Measurements from ENCODE around the gene METTL22.

Gene METTL22

GRCh38 chr16:8594149-8594666, 27.3 kb upstream of the METTL22 start:
- no peak for DNase-seq

- no peak for DNase-seq
Observed at GRCh38 chr16:8595783-8596182, 25.7 kb upstream of the METTL22 start.

- no peak for DNase-seq
Observed at GRCh38 chr16:8596581-8596980, 24.9 kb upstream of the METTL22 start.

GRCh38 chr16:8600144-8600775, 21.2 kb upstream of the METTL22 start:
- DNase-seq = no peak

- no peak for DNase-seq
Observed at GRCh38 chr16:8605554-8605953, 15.9 kb upstream of the METTL22 start.

- DNase-seq = no peak
Observed at GRCh38 chr16:8607214-8607613, 14.3 kb upstream of the METTL22 start.

GRCh38 chr16:8611122-8611521, 10.4 kb upstream of the METTL22 start:
- no peak for DNase-seq

- DNase-seq = no peak
Observed at GRCh38 chr16:8611886-8612600, 9.5 kb upstream of the METTL22 start.

GRCh38 chr16:8614435-8615029, 7.0 kb upstream of the METTL22 start:
- DNase-seq = no peak

- no peak for DNase-seq
Observed at GRCh38 chr16:8619671-8620370, 1.7 kb upstream of the METTL22 start.

- DNase-seq = no peak
Observed at GRCh38 chr16:8620535-8620934, 963 bp upstream of the METTL22 start.

- DNase-seq = no peak
Observed at GRCh38 chr16:8621222-8621571, 301 bp upstream of the METTL22 start.

GRCh38 chr16:8622315-8622656, 788 bp downstream of the METTL22 start:
- no peak for DNase-seq

GRCh38 chr16:8623634-8624033, 2.1 kb downstream of the METTL22 start:
- no peak for DNase-seq

- no peak for DNase-seq
Observed at GRCh38 chr16:8625491-8626087, 4.1 kb downstream of the METTL22 start.

- no peak for DNase-seq
Observed at GRCh38 chr16:8626946-8627345, 5.4 kb downstream of the METTL22 start.

GRCh38 chr16:8627456-8627855, 6.0 kb downstream of the METTL22 start:
- no peak for DNase-seq

GRCh38 chr16:8628981-8629725, 7.7 kb downstream of the METTL22 start:
- no peak for DNase-seq

GRCh38 chr16:8630255-8630953, 8.9 kb downstream of the METTL22 start:
- DNase-seq = no peak

GRCh38 chr16:8631373-8631772, 9.9 kb downstream of the METTL22 start:
- DNase-seq = no peak

GRCh38 chr16:8631818-8632465, 10.4 kb downstream of the METTL22 start:
- DNase-seq = no peak

All from NCI-H187 treated with DMSO at 0.1 percent for 48 hours (cell line).